Ovary (tissue), 3 donors: ENCODE results near the gene C2orf76.

Experiments used
- EP300 ChIP-seq: sonication (generic); formaldehyde crosslinking; IDR thresholded peaks from one replicate; pipeline ENCODE4 v1.6.1; 2017; ENCODE audit warnings: antibody characterized with exemption
- POLR2A ChIP-seq: fragments of 450-650 bp; IDR thresholded peaks from one replicate; pipeline ENCODE4 v1.6.1; 2017; ENCODE audit warnings: antibody characterized with exemption, mild to moderate bottlenecking, moderate library complexity
- TF ChIP-seq, protein P1 (sequence below), 3 donors: fragments of 450-650 bp in 2 of 3; fragments of 200-600 bp in 1 of 3; IDR thresholded peaks; one replicate each; pipeline versions ENCODE4 v1.5.1 to v1.8.0; 2016 to 2022; ENCODE audit warnings: antibody characterized with exemption in 3 of 3, mild to moderate bottlenecking in 1 of 3
- donor health status: DM: no; HTN: no; CAD: no.

DNA sequence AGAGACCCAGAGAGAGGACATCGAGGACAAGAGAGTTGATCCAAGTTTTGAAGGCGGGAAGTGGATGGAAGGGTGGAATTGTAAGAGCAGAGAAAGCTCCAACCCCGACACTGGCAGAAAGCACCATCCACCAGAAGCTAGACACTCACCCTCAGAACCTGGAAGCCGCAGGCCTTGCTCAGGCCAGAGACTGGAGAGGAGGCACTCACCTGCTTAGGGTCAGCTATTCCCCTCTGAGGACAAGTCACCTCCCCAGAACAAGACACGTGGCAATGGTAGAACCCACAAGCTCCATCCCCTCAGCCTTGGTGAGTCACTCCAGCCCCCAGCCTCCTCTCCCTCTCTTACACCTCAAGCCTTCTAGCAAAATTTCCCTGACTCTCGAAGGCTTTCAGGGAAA is 78.1 kb downstream of the C2orf76 start:
- TF ChIP-seq, protein P1, sequence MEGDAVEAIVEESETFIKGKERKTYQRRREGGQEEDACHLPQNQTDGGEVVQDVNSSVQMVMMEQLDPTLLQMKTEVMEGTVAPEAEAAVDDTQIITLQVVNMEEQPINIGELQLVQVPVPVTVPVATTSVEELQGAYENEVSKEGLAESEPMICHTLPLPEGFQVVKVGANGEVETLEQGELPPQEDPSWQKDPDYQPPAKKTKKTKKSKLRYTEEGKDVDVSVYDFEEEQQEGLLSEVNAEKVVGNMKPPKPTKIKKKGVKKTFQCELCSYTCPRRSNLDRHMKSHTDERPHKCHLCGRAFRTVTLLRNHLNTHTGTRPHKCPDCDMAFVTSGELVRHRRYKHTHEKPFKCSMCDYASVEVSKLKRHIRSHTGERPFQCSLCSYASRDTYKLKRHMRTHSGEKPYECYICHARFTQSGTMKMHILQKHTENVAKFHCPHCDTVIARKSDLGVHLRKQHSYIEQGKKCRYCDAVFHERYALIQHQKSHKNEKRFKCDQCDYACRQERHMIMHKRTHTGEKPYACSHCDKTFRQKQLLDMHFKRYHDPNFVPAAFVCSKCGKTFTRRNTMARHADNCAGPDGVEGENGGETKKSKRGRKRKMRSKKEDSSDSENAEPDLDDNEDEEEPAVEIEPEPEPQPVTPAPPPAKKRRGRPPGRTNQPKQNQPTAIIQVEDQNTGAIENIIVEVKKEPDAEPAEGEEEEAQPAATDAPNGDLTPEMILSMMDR (IDR thresholded peaks at IDR 0.05) = no peak
- TF ChIP-seq EP300 (no peak), POLR2A (no peak)
